CMK (cell line): ENCODE results near the gene ZNF341.

Experiments
- DNase-seq: peaks from one replicate; pipeline ENCODE4 v3.0.0-alpha.2; 2010; ENCODE audit warnings: low read depth

ZNF341 gene

DNA sequence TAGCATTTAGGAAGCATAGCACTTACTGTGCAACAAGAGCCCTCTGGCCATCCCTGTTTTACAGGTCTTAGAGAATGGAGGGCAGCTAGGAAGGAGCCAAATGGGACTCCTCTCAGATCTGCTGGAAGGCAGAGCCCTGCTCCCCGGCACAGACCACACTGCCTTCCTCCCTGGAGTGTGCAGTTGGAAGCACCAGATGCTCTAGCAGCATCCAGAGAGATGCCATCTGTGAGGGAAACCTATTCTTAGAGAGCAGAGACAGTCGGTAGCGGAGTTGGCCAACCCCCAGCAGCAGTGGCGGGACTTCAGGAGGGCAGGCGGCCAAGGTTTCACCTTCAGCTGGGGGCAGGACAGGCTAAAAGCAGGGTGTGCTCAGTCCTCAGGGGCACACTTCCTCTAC, 28.9 kb upstream of the ZNF341 start:
- DNase-seq, result no peak

DNA sequence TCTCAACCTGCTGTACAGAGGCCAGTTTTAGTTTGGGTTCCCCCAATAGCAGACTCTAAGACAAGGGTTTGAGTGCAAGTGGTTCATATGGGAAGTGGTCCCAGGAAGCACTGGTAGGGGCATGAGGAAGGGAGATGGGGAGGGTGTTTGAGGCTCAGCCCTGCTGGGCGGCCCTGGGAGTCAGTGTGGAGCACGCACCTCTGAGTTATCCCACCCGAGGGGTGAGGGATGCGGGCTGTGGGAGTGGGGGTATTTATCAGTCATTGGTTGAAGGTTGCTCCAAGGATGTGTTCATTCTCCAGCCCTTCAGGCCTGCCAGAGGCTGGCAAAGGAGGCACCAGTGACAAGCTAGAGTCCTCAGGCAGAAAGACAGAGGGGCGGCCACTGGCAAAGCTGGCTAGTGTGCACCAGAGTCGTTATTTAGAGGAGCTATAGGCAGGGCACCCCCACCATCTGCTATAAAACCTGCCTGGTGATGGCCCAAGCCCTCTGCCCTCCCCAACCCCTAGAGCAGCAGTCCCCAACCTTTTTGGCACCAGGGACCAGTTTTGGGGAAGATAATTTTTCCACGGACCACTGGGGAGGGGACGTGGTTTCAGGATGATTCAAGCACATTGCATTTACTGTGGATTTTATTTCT, 28.2 kb upstream of the ZNF341 start:
- no peak for DNase-seq

DNA sequence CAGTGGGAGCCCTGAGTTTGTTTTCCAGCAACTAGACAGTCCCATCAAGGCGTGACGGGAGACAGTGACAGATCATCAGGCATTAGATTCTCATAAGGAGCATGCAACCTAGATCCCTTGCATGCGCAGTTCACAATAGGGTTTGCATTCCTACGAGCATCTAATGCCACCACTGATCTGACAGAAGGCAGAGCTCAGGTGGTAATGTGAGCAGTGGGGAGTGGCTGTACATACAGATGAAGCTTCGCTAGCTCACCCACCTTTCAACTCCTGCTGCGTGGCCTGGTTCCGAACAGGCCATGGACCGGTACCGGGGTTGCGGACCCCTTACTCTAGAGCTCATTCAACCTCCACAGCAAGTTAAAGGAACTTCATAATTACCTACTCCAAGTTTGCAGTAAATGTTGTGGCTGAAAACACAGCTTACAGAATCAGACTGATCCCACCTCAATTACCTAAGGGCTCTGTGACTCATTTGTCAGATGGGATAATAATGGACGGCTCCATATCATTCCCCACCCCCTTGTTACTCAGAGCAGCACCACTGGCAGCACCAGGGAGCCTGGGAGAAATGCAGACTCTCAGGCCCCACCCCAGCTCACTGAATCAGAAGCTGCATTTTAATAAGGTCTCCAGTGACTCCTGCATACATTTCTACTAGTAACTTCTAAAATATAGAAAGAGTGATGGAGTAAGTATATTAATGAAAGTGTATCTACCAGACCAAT, 27.4 kb upstream of the ZNF341 start:
- no peak for DNase-seq

DNA sequence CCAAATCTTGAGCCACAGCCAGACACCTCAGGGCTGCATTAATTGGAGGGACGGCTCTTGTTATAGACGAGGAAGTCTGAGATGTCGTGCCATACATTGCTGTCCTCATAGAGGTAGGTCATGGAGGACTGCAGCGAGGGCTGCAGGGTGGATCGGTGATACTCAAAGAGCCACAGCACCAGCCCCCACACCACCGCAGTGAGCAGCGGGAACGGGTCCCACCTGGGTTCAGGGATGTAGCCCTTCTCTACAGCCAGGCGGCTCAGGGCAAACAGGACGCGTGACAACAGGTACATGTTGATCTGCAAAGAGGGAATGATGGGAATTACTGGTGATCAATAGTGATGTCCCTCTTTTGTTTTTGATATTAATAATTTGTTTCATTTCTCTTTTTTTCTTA, 24.1 kb upstream of the ZNF341 start:
- DNase-seq, result no peak

DNA sequence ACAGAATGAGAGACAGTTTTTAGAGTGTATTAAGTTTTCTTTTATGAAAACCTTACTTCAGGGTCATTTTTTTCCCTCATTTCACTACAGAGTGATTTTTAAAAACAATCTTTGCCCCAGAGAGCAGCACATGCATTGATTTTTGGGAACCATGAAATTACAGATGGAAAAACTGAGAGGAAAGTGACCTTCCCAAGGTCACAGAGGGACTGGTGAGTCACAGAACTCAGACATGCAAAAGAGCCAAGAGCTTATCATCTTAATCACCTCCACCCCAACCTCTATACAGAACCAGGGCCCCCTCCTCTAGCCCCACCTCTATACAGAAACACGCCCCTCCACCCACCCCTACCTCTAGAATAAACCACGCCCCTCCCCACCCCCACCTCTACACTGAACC, 22.4 kb upstream of the ZNF341 start:
- DNase-seq, result no peak

DNA sequence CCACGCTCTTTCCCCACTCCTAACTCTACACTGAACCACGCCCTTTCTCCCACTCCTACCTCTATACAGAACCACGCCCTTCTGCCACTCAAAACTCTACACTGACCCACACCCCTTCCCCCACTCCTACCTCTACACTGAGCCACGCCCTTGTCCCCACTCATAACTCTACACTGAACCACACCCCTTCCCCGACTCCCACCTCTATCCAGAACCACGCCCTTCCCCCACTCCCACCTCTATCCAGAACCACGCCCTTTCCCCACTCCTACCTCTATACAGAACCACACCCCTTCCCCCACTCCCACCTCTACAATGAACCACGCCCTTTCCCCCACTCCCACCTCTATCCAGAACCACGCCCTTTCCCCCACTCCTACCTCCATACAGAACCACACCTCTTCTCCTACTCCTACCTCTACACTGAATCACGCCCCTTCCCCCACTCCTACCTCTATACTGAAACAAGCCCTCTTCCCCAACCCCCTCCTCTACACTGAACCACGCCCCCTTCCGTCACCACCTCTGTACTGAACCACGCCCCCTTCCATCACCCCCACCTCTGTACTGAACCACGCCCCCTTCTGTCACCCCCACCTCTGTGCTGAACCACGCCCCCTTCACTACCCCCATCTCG, 21.8 kb upstream of the ZNF341 start:
- DNase-seq, result no peak

DNA sequence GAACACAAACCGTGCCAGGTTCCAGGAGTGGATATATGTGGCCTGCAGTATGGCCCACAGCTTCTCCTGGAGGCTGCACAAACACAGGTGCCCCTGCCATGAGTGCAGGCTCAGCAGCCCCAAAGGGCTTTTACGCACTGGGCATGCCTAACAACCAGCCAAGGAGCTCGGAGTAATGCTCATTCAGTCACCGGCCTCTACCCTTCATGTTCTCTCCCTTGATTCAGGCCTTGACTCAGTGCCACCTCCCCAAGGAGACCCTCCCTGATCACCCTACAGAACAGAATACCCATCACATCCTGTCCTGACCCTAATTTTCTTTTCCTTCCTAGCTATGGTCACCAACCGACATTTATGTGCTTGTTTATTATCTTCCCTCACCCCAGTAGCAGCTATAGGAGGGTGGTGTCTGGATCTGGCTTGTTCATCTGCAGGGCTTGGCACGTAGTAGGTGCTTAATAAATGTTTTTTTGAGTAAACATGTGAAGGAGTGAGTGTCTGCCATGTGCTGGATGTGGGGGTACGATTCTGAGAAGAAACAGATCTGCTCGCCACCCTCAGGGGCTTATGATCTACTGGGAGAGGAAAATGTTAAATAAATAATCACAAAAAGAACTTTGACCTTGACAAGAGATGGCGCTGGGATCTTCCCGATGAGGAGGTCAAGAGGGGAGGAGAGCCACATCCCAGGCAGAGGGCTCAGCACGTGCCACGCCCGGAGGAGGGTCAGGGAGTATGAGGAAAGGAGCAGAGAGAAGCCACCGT, 20.9 kb upstream of the ZNF341 start:
- no peak for DNase-seq

DNA sequence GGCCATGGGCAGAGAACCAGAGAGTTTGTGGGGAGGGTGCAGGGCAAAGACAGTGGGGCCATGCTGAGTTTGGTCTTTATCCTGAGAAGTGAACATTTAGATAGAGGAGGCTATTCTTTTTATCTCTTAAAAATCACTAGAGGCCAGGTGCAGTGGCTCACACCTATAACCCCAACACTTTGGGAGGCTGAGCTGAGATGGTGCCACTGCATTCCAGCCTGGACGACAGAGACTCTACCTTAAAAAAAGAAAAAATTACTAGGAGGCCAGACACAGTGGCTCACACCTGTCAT, 20.4 kb upstream of the ZNF341 start:
- DNase-seq, result no peak

DNA sequence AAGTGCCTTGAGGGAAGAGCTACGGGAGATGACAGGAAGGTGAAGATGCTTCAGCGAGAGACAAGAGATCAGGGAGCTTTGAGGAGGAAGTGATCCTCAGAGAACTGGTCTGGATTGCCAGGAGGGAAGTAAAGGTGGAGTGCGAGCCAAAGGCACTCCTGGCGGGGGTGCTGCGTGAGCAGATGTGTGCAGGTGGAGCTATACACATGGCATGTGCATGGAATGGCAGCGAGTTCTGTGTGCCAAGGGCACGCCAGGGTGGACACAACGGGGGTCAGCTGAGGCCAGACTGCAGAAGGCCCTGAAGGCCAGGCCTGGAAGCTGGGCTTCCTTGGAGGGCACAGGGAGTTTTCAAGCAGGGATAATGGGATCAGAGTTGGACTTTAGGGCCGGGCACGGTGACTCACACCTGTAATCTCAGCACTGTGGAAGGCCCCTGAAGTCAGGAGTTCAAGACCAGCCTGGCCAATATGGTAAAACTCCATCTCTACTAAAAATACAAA, 17.9 kb upstream of the ZNF341 start:
- no peak for DNase-seq

DNA sequence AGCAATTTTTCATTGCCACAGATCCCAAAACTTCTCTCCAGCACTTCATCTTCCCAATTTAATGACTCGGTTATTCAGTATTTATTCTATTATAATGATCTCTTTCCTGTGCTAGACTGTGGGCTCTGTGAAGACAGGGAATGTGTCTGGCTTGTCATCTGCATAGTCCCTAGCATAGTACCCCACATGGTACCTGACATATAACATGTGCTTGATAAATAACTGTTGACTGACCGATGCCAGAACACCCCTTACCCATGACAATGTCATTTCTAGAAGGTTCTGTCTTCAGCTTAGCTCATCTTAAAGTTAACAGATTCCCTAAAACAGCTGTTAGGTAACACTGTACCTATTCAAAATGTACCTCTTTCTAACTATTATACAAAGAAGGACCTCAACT, 15.3 kb upstream of the ZNF341 start:
- no peak for DNase-seq

DNA sequence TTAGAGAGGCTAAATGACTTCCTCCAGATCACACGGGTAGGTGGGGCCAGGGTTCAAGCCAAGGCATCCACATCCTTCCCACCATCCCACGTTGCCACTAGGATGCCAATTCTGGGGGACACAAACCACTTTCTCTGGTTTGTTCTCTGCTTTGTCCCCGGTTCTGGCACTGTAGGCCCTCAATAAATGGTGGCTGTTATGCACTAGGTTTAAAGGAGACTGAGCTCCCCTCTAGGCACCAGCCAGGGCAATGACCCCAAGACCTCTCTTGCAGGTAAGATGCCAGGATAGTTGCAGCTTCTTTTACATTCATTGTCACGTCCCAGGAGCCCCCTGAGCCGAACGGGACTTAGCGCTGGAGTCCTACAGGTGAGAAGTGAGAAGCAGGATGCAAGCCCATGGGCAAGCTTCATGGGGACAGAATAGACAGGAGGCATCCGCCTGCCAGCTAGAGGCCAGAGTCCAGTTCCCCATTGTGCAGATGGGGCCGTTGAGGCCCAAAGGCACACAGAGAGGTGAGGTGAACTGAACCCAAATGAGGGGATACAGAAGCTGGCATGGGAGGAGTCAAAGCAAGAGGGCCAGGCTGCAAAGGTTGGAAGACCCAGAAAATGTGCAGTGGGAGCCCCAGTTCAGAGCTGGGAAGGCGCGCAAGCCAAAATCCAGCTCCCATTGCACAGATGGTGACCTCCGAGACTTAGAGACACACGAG, 12.4 kb upstream of the ZNF341 start:
- no peak for DNase-seq

DNA sequence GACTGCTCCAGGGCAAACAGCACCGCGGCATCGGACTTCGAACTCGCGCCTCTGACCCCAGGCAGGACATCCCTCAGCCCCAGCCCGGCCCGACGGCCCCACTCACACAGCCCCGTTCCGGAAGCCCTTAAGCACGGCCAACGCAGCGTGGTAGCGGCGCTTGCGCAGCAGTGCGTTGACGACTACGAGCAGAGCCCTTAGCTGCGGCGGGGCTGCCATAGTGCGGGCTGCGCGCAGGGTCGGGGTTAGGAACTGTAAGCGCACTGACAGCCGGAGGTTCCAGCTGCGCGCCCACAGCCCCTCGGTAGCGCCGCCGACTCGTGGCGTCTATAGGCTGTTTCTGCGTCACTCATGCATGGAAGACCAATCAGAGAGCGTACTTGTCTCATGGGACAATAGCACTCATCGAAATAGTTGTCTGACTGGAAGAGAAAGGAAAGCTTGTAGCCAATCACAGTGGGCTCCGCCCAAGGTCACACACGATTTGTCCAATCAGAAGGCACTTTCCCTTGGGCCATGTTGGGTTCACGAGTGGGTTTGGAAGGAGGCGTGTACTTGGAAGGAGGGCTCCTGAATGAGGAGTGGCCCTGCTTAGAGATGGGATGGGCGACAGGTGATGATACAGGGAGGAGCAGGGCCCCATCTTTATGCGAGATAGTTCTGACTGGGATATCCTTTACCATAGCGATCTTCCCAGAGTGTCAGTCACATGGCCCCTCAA, 11.6 kb upstream of the ZNF341 start, which contains the start of gene PXMP4:
PXMP4 (minus strand) TSS at position 322 of the 721 bp plus-strand sequence; CDS start at position 219, 103 bp downstream.
- DNase-seq, result peak; percentile 97

DNA sequence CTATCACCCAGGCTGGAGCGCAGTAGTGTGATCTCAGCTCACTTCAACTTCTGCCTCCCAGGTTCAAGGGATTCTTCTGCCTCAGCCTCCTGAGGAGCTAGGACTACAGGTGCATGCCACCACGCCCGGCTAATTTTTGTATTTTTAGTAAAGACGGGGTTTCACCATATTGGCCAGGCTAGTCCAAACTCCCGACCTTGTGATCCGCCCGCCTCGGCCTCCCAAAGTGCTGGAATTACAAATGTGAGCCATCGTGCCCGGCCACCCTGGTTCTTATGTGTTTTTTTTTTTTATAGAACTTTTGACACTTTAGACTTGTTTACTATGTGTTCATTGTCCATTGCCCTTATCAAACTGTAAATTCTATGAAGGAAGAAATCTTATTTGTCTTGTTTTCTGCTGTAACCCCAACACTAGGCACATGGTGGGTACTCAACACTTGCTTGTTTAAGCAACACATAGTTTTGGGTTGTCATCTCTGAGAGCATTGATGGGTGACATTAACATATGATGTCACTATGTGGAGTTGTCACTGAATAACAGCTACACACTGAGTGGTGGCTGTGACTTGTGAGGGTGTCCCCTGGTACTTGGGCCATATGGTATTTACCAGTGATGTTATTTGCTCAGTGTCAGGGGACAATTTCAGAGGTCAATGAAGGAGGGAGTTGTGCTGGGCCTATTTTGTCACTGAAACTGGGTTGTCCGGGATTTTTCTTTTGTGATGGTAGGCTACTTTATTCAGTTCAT, 10.2 kb upstream of the ZNF341 start:
- no peak for DNase-seq

DNA sequence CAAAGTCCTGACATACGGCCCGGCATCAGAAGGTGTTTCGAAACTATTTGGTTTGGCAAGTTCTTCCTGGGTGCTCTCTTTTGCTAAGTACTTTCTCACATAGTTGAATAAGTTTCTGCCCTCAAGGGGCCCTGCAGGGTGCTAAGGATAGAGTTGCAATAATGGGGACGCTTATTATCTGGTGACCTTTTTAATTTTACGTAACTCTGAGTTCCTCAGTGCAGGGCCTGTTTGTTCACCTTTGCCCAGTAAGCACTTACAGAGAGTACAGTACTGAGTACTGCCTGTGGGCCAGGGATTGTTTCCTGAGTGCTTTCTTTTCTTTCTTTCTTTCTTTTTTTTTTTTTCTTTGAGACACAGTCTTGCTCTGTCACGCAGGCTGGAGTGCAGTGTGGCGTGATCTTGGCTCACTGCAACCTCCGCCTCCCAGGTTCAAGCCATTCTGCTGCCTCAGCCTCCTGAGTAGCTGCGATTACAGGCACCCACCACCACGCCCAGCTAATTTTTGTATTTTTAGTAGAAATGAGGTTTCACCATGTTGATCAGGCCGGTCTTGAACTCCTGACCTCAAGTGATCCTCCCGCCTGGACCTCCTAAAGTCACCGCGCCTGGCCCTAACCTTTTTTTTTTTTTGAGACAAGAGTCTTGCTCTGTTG, 7.2 kb upstream of the ZNF341 start:
- DNase-seq, result no peak

DNA sequence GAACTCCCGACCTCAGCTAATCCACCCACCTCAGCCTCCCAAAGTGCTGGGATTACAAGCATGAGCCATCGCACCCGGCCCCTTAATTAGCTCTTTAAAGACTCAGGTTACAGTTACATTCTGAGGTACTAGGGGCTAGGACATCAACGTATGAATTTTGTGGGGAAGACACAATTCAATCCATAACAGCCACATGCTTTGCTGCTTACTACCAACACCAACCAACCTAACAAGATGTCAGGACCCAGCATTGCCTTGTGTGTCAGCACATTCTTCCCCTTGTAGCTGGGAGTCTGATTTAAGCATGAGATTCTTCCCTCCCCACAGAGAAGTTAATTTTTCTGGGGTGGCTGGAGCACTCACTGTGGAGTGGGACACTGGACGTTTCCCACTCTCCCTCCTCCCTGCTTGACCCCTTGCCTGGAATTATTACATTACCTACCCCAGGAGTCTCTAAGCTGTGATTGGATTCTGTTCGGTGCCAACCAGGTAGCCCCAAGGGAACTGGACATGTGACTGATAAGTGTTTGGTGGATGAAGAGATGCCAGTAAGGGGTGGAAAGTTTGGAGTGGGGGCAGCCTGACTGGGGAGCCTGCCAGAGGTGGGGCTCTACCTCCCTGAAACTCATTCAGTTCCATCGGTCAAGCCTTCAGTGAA, 6.1 kb upstream of the ZNF341 start:
- DNase-seq, result no peak

DNA sequence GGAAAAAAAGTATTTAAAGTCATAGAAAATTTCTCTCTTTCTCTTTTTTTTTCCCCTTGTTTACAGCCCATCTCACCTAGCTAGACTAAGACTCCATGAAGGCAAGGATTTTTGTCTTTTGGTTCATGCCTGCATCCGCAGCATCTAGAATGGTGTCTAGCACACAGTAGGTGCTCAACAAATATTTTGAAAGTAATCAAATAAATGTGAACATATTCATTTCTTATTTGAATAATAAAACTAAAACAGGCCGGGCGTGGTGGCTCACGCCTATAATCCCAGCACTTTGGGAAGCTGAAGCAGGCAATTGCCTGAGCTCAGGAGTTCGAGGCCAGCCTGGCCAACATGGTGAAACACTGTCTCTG, 4.7 kb upstream of the ZNF341 start:
- DNase-seq, result no peak

DNA sequence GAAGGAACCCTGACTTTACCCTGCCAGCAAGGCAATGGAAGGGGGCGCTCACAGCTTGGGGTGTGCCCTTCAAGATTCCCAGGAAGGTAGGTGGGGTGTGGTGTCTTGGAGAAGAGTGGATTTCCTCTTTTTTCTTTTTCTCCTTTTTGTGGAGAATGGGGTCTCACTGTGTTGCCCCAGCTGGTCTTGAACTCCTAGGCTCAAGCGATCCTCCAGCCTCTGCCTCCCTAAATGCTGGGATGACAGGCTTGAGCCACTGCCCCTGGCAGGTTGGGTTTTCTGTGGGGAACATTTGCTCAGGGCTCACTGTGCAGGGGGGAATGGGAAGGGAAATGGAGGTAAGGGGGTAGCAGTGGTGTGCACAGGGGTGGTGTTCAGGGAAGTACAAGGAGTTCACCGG, 4.0 kb upstream of the ZNF341 start:
- no peak for DNase-seq

DNA sequence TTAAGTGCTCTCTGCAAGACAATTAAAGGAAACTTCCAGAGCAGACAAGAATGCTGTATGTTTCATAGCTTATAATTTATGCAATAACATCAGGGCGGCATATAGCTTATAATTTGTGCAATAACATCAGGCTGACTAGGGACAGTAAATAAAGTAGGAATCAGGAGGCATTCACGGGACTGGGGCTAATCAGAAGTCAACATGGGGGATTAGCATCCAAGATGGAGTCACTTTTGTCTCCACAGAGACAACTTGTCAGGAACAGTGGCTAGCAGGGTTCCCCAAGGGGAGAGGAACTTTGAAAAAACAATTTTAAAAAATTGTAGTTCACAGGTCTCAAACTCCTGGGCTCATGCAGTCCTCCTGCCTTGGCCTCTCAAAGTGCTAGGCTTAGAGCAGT, 3.3 kb upstream of the ZNF341 start:
- DNase-seq, result no peak

DNA sequence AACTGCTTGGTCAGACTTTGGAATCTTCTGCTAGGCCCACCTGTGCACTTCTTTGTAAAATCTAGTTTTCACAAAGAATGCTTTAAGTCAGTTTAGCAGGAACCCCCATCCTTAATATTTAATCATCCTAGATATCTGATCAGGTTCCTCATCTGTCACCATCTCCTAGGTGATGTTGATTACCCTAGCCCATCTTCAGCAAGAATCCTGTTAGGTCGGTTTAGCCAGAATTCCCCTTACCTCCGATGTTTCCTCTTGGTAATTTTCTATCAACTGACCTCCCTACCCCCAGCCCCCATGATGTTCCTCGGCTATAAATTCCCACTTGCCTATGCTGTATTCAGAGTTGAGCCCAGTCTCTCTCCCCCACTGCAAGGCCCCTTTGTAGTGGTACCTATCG, 2.7 kb upstream of the ZNF341 start:
- DNase-seq, result no peak
